BE2C (cell line): ENCODE measurements around the gene PATZ1.

ENCODE experiments used
- DNase-seq: peaks from one replicate; pipeline ENCODE4 v3.0.0-alpha.2; 2020
- H3K27me3 ChIP-seq: fragments of 250-450 bp; sonication (Bioruptor Pico); 2 replicates; pipeline ENCODE4 v1.5.1; 2020; ENCODE audit warnings: mild to moderate bottlenecking
- H3K36me3 ChIP-seq: fragments of 250-450 bp; sonication (Bioruptor Pico); 2 replicates; pipeline ENCODE4 v1.5.1; 2020; ENCODE audit warnings: mild to moderate bottlenecking
- H3K4me1 ChIP-seq: fragments of 250-450 bp; sonication (Bioruptor Pico); 2 replicates; pipeline ENCODE4 v1.5.1; 2020
- H3K4me3 ChIP-seq: 2 replicates; pipeline ENCODE4 v1.5.1; 2011; ENCODE audit warnings: low read depth, low read length
- H3K9me3 ChIP-seq: fragments of 250-450 bp; sonication (Bioruptor Pico); 2 replicates; pipeline ENCODE4 v1.5.1; 2020
- CTCF ChIP-seq: IDR thresholded peaks from 2 replicates; pipeline ENCODE4 v1.5.1; 2012; ENCODE audit warnings: mild to moderate bottlenecking, low read depth, low read length

The PATZ1 gene

DNA sequence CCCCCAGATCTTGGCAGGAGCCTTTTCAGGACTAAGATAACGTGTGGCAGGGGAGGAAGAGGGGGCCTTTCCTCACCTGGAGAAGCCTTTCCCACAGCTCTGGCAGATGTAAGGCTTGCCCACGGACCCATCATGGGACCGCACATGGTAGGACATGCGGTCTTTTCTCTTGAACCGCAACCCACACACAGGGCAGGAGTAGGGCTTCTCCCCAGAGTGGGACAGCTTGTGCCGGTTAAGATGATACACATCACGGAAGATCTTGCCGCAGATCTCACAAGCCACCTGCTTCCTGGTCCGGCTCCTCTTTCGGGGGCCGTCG lies 1.9 kb downstream of the PATZ1 start:
- Histone ChIP-seq H3K9me3 (no peaks in the 10 kb centered on the region), H3K4me1 (peaks cover 15% of the 10 kb centered on the region), H3K4me3 (peak overlapping the region; percentile 78), H3K27me3 (no peaks in the 10 kb centered on the region), H3K36me3 (peaks cover 56% of the 10 kb centered on the region)
- no peak for TF ChIP-seq CTCF
- no peak for DNase-seq

GRCh38 chr22:31343235-31344191 lies 2.6 kb downstream of the PATZ1 start:
- peak; percentile 75 for DNase-seq
- peak overlapping the region; percentile 78 for H3K4me3 ChIP-seq
- TF ChIP-seq CTCF: no peak
- no peaks in the 10 kb centered on the region for H3K9me3 ChIP-seq
- peaks cover 15% of the 10 kb centered on the region for H3K4me1 ChIP-seq
- H3K36me3 ChIP-seq: peaks cover 59% of the 10 kb centered on the region
- H3K27me3 ChIP-seq: no peaks in the 10 kb centered on the region

- H3K36me3 ChIP-seq: peaks cover 69% of the 10 kb centered on the region
- DNase-seq: no peak
- no peak for TF ChIP-seq CTCF
- no peaks in the 10 kb centered on the region for H3K27me3 ChIP-seq
- peaks cover 15% of the 10 kb centered on the region for H3K4me1 ChIP-seq
- H3K9me3 ChIP-seq: no peaks in the 10 kb centered on the region
- H3K4me3 ChIP-seq: peak overlapping the region; percentile 78
Observed at GRCh38 chr22:31342389-31343140, 3.6 kb downstream of the PATZ1 start.

GRCh38 chr22:31341386-31342088 lies 4.6 kb downstream of the PATZ1 start:
- no peak for TF ChIP-seq CTCF
- DNase-seq: no peak
- H3K36me3 ChIP-seq: peaks cover 72% of the 10 kb centered on the region
- H3K27me3 ChIP-seq: no peaks in the 10 kb centered on the region
- H3K4me1 ChIP-seq: peaks cover 15% of the 10 kb centered on the region
- no peak overlapping the region for H3K4me3 ChIP-seq
- H3K9me3 ChIP-seq: no peaks in the 10 kb centered on the region

DNA sequence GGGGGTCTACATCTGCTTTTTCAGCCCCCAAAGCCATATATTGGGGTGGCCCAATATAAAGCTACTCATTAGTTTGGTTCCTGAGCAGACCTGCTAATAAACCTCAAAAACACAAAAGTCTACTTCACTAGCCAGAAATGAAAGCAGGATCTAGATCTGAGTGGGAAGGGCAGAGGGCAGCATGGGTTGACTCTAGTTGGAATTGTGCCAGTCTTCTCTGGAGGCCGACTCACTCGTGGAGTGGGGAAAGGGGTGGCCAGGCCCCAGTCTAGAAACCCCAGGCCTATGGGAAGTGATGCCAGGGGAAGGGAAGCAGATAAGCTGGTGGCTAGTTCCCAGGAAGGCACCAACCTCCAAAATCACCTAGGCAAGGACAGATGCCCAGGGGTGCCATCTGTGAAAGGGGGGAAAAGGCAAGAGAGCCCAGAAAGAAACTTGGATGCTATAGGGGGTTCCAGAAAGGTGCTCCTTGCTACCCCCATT lies 5.3 kb downstream of the PATZ1 start:
- peaks cover 75% of the 10 kb centered on the region for H3K36me3 ChIP-seq
- no peak overlapping the region for H3K4me3 ChIP-seq
- TF ChIP-seq CTCF: no peak
- DNase-seq: no peak
- peaks cover 15% of the 10 kb centered on the region for H3K4me1 ChIP-seq
- no peaks in the 10 kb centered on the region for H3K9me3 ChIP-seq
- H3K27me3 ChIP-seq: no peaks in the 10 kb centered on the region
